T-helper 17 cell (primary cell): ENCODE measurements around the gene ACTL8. TPM values are rescaled to one million over a fixed set of nuclear protein-coding genes. Genes with fewer than 3 reads are reported as not detected.

Experiments
- ATAC-seq: fragments of 150-1000 bp; cut with Tn5 transposase; 2 replicates; pipeline ENCODE4 v1.10.0; 2021; ENCODE audit warnings: mild to moderate bottlenecking, moderate library complexity
- DNase-seq, 3 donors: peaks; one replicate each; pipeline versions ENCODE4 v3.0.0 to v3.0.0-alpha.2; 2020 to 2021
- H3K9me3 ChIP-seq: one replicate; pipeline ENCODE4 v1.7.0; 2013; ENCODE audit warnings: low read length, mild to moderate bottlenecking; ENCODE audit not compliant: control insufficient read depth, poor library complexity, severe bottlenecking
- H3K27ac Mint-ChIP-seq: one replicate; pipeline ENCODE4 v1.8.0; 2022; ENCODE audit warnings: mild to moderate bottlenecking, moderate library complexity, mixed read lengths
- H3K27me3 Mint-ChIP-seq: one replicate; pipeline ENCODE4 v1.8.0; 2022; ENCODE audit warnings: mixed read lengths
- H3K36me3 Mint-ChIP-seq: one replicate; pipeline ENCODE4 v1.8.0; 2022; ENCODE audit warnings: low read depth, mixed read lengths
- H3K4me1 Mint-ChIP-seq: one replicate; pipeline ENCODE4 v1.8.0; 2022; ENCODE audit warnings: mild to moderate bottlenecking, mixed read lengths
- H3K4me3 Mint-ChIP-seq: one replicate; pipeline ENCODE4 v1.8.0; 2022; ENCODE audit warnings: mild to moderate bottlenecking, moderate library complexity, mixed read lengths
- total RNA-seq, 4 donors: library from RNA in 2 of 4; stranded (reverse) in 2 of 4; gene quantifications; one replicate each; pipeline ENCODE4 v1.2.3 and lab custom pipeline; 2022 to 2026

Gene ACTL8
- total RNA-seq, 2 donors from 2014 or later = not detected

DNA sequence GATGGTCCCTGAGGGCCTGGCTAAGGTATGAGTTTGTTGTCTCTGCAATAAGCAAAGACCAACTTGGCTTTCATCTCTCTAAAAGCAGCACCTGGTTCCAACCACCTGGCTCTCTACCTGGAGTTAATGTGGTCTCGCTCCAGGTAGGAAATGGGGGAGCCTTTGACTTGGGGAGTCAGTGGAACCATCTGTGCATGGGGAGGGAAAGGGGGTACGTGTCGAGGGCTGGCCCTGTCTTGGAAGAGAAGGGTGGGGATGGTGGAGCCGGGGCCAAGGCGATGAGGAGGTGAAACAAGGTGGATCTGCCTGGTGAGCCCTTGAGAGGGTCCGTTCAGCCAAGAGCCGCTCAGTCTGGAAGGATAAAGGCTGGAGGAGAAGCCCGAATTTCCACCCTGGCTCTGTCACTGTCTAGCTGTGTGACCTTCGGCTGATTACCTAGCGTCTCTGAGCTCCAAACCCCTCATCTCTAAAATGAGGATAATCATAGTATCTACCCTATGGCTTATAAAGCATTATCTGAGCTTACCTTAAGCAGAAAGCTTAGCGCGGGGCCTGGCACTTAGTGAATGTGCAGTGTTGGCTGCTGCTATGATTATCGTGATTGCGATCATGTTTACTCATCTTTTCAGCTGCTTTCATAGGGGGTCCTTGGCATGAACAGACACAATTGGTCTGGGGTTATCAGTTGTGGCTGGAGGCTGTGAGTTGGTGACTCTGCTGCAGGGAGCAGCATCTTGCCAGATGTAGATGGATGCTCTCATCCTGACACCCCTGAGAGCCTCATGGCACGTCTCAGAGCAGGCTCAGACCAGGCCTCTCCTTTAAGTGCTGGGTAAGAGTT lies 78.7 kb downstream of the ACTL8 start:
- peaks cover 27% of the 10 kb centered on the region for H3K27me3 Mint-ChIP-seq
- ATAC-seq = no peak

DNA sequence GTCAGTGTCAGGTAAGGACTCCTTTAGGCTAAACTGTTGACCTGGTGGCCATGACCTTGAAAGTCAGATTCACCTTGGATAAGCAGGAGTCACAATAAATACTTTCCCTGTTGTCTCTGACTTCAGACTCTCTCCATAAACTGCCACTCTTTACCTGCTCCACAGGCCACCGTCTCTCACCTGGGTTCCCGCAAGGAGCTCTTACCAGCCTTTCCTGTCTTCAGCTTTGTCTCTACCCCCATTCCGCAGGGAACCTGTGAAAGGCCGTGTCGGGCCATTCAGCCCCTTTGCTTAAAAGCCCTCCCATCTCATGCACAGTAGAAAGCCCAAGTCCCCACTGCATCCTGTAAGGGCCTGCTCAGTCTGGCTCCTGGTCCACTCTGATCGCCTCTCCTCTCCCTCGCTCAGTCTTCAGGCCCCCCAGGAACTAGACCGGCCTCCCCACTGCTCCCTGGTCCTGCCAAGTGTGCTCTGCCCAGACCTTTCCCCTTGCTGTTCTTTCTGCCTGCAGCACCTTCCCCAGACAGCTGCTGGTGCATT lies 79.5 kb downstream of the ACTL8 start:
- DNase-seq = no peak
- Mint-ChIP-seq H3K27me3 (peaks cover 27% of the 10 kb centered on the region), H3K36me3 (no peaks in the 10 kb centered on the region), H3K4me3 (no peak overlapping the region), H3K27ac (no peak overlapping the region), H3K4me1 (no peaks in the 10 kb centered on the region)
- no peaks in the 10 kb centered on the region for H3K9me3 ChIP-seq
- no peak for ATAC-seq

More for the DNA sequence above, 78.7 kb downstream of the ACTL8 start:
- DNase-seq = no peak
- no peaks in the 10 kb centered on the region for H3K9me3 ChIP-seq
- Mint-ChIP-seq H3K4me1 (no peaks in the 10 kb centered on the region), H3K27ac (no peak overlapping the region), H3K36me3 (no peaks in the 10 kb centered on the region), H3K4me3 (no peak overlapping the region)

DNA sequence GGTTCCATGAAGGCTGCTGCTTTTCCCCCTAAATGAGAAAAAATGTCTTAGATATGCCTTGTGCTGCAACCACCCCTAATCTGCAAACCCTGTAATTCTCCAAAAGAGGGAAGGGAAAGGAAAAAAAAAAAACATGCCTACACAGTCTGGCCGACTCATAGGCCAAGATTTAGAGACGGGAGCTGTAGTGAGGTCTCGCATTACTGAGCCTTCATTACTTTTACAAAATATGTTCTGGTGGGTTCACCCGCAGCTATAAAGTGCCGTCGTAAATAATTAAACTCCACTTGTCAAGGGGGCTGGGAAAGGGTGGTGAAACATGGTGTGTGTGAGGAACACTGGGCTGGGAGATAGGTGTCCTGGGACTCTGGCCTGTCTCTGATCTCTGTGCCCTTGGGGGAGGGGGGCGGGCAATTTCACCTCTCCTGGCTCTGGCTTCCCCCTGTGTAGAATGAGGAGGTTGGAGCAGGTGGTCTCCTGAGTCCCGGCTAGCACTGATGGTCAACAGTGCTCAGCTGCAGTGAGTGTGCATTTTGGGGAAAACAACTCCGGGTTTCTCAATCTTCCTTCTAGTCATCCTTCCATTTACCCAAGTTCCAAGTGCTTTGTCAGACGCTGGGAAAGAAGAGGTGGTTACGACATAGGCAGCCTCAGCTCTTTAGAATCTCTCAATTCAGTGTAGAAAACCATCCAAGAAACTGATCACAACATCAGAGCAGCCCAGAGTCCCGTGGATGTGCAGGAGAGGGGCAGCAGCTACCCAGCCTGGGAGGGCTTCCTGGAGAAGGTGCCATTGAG lies 82.3 kb downstream of the ACTL8 start:
- H3K9me3 ChIP-seq = no peaks in the 10 kb centered on the region
- ATAC-seq = no peak
- Mint-ChIP-seq H3K4me3 (no peak overlapping the region), H3K36me3 (no peaks in the 10 kb centered on the region), H3K27ac (no peak overlapping the region), H3K27me3 (peaks cover 30% of the 10 kb centered on the region), H3K4me1 (no peaks in the 10 kb centered on the region)
- no peak for DNase-seq

GRCh38 chr1:17839641-17840196 lies 84.6 kb downstream of the ACTL8 start:
- no peak overlapping the region for H3K27ac Mint-ChIP-seq
- DNase-seq = no peak
- ATAC-seq = no peak
- H3K9me3 ChIP-seq = no peaks in the 10 kb centered on the region
- no peak overlapping the region for H3K4me3 Mint-ChIP-seq
- H3K27me3 Mint-ChIP-seq = peaks cover 26% of the 10 kb centered on the region
- no peaks in the 10 kb centered on the region for H3K4me1 Mint-ChIP-seq
- H3K36me3 Mint-ChIP-seq = no peaks in the 10 kb centered on the region

DNA sequence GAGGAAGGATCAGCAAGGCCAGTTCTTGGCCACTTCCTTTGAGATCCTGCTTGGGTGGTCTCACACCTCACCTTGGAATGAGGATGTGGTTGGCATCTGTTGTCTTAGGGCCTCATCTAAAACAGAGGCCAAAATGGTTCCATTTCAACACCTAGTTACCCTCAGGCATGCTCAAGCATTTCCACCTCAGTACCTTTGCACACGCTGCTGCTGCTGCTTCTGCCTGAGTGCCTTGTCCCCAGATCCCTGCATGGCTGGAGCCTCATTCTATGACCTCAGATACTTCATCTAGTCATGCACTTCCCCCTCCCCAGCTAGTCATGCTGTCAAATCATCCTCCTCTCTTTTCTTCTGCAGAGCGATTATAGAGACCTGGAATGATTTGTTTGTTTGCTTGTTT lies 86.8 kb downstream of the ACTL8 start:
- Mint-ChIP-seq H3K27me3 (peaks cover 25% of the 10 kb centered on the region), H3K36me3 (no peaks in the 10 kb centered on the region), H3K4me1 (no peaks in the 10 kb centered on the region), H3K4me3 (no peak overlapping the region), H3K27ac (no peak overlapping the region)
- no peaks in the 10 kb centered on the region for H3K9me3 ChIP-seq
- ATAC-seq = no peak
- DNase-seq = no peak

DNA sequence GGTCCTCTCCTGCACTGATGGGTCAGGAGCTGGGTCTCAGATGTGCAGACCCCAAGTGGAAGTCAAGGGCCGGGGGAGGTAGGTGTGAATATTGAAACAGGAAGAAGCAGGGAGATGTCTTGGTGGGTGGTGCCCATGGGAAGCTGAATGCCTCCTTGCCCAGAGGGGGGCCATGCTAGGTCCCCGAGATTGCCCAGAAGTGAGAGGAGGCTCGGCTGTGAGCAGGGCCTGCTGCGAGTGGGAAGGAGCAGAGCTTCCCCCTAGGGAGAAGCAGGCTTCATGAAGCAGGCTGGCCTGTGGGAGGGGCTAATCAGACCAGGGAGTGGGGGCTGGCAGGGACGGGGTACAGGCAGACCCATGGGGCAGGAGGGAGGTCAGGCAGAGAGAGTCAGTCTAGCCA lies 87.6 kb downstream of the ACTL8 start:
- Mint-ChIP-seq H3K4me1 (no peaks in the 10 kb centered on the region), H3K27ac (no peak overlapping the region), H3K4me3 (no peak overlapping the region), H3K27me3 (peaks cover 20% of the 10 kb centered on the region), H3K36me3 (no peaks in the 10 kb centered on the region)
- no peak for DNase-seq
- no peaks in the 10 kb centered on the region for H3K9me3 ChIP-seq
- ATAC-seq = no peak

GRCh38 chr1:17844185-17844826 lies 89.2 kb downstream of the ACTL8 start:
- Mint-ChIP-seq H3K4me1 (no peaks in the 10 kb centered on the region), H3K36me3 (no peaks in the 10 kb centered on the region)
- ATAC-seq = no peak

DNA sequence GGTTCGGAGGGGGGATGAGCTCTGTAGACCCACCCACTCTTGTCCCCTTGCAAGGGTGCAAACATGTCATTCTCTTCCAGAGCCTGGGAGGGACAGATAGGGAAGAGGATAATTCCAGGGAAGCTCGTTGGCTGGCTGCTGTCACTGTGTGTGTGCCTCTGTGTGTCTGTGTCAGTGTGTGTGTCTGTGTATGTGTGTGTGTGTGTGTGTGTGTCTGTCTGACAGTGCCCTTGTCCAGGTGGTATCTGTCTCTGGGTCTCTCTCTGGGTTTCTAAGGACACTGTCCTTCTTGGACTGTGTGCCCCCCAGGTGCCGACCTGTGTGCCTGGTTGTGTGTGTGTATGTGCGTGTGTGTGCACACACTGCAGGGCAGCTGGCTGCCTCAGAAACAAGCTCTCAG lies 90.5 kb downstream of the ACTL8 start:
- H3K9me3 ChIP-seq = no peaks in the 10 kb centered on the region
- H3K36me3 Mint-ChIP-seq = no peaks in the 10 kb centered on the region
- H3K27me3 Mint-ChIP-seq = peaks cover 20% of the 10 kb centered on the region
- no peak for ATAC-seq
- H3K27ac Mint-ChIP-seq = no peak overlapping the region
- DNase-seq = no peak
- no peak overlapping the region for H3K4me3 Mint-ChIP-seq
- H3K4me1 Mint-ChIP-seq = no peaks in the 10 kb centered on the region

More at GRCh38 chr1:17844185-17844826, 89.2 kb downstream of the ACTL8 start:
- H3K9me3 ChIP-seq = no peaks in the 10 kb centered on the region
- Mint-ChIP-seq H3K4me3 (no peak overlapping the region), H3K27ac (no peak overlapping the region), H3K27me3 (peaks cover 20% of the 10 kb centered on the region)
- DNase-seq = no peak

- Mint-ChIP-seq H3K4me3 (no peak overlapping the region), H3K36me3 (no peaks in the 10 kb centered on the region), H3K27me3 (peaks cover 20% of the 10 kb centered on the region), H3K4me1 (no peaks in the 10 kb centered on the region), H3K27ac (no peak overlapping the region)
- DNase-seq (no peak), ATAC-seq (no peak)
- H3K9me3 ChIP-seq = no peaks in the 10 kb centered on the region
Measured at GRCh38 chr1:17846341-17846740, 91.2 kb downstream of the ACTL8 start.

GRCh38 chr1:17847111-17847510 lies 92.0 kb downstream of the ACTL8 start:
- H3K4me3 Mint-ChIP-seq = no peak overlapping the region
- no peaks in the 10 kb centered on the region for H3K9me3 ChIP-seq
- H3K36me3 Mint-ChIP-seq = no peaks in the 10 kb centered on the region
- no peak for DNase-seq
- no peak overlapping the region for H3K27ac Mint-ChIP-seq
- H3K27me3 Mint-ChIP-seq = peaks cover 14% of the 10 kb centered on the region
- H3K4me1 Mint-ChIP-seq = no peaks in the 10 kb centered on the region
- ATAC-seq = no peak

DNA sequence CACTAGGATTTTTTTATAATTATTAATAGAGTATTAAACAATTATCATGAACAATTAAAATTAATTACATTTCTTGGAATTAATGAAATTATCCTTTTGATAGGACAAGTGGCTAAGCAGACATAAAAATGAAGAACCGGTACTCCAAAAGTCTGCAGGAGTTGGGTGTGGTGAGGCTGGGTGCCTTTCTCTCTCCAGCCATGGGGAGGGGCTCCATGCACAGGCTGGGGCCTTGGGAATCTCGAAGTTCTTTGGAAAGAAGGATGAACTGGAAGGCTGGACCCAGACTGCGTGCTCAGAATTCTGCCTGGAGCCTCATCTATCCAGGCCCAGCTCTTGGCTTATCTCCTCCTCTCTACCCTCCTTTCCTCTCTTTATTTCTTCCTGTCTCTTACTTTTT lies 94.1 kb downstream of the ACTL8 start:
- ATAC-seq (no peak), DNase-seq (no peak)
- no peaks in the 10 kb centered on the region for H3K4me1 Mint-ChIP-seq
- no peak overlapping the region for H3K4me3 Mint-ChIP-seq
- H3K27me3 Mint-ChIP-seq = peaks cover 4% of the 10 kb centered on the region
- H3K27ac Mint-ChIP-seq = no peak overlapping the region
- no peaks in the 10 kb centered on the region for H3K9me3 ChIP-seq
- H3K36me3 Mint-ChIP-seq = no peaks in the 10 kb centered on the region

DNA sequence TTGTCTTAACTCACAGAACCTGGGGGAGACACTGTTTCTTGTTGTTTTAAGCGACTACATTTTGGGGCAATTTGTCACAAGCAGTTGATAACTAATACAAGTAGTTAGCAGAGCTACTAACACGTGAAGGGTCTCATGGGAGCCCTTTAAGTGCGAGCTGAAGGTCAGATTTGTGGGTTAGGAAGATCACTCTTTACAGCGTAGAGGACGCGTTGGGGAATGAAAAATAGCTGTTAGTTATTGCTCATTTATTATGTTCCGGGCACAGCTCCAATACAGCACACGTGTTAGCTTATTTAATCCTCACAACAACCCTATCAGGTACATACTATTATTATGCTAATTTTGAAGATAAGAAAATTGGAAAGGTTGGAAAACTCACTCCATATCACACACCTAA lies 95.9 kb downstream of the ACTL8 start:
- Mint-ChIP-seq H3K27me3 (peaks cover 9% of the 10 kb centered on the region), H3K36me3 (no peaks in the 10 kb centered on the region), H3K4me3 (no peak overlapping the region), H3K27ac (no peak overlapping the region), H3K4me1 (no peaks in the 10 kb centered on the region)
- H3K9me3 ChIP-seq = no peaks in the 10 kb centered on the region
- DNase-seq (no peak), ATAC-seq (no peak)

- no peak overlapping the region for H3K4me3 Mint-ChIP-seq
- DNase-seq (no peak), ATAC-seq (no peak)
- no peaks in the 10 kb centered on the region for H3K9me3 ChIP-seq
- H3K4me1 Mint-ChIP-seq = no peaks in the 10 kb centered on the region
- H3K27me3 Mint-ChIP-seq = peaks cover 10% of the 10 kb centered on the region
- H3K36me3 Mint-ChIP-seq = no peaks in the 10 kb centered on the region
- no peak overlapping the region for H3K27ac Mint-ChIP-seq
Measured at GRCh38 chr1:17852383-17852782, 97.2 kb downstream of the ACTL8 start.
